Activated naive CD4-positive, alpha-beta T cell treated with anti-CD3 and anti-CD28 coated beads, Interleukin-2, amount 50 U/mL, for 24 hours (primary cell): ENCODE data around the gene MIR17HG.

Source experiments
- H3K27ac Mint-ChIP-seq: one replicate; pipeline ENCODE4 v1.8.0; 2021; ENCODE audit warnings: mild to moderate bottlenecking, mixed read lengths
- H3K27me3 Mint-ChIP-seq: one replicate; pipeline ENCODE4 v1.8.0; 2021; ENCODE audit warnings: mixed read lengths
- H3K36me3 Mint-ChIP-seq: one replicate; pipeline ENCODE4 v1.8.0; 2021; ENCODE audit warnings: mixed read lengths
- H3K4me1 Mint-ChIP-seq: one replicate; pipeline ENCODE4 v1.8.0; 2021; ENCODE audit warnings: mixed read lengths
- H3K4me3 Mint-ChIP-seq: one replicate; pipeline ENCODE4 v1.8.0; 2021; ENCODE audit warnings: mild to moderate bottlenecking, mixed read lengths
- H3K9me3 Mint-ChIP-seq: one replicate; pipeline ENCODE4 v1.8.0; 2021; ENCODE audit warnings: mixed read lengths

Gene MIR17HG

DNA sequence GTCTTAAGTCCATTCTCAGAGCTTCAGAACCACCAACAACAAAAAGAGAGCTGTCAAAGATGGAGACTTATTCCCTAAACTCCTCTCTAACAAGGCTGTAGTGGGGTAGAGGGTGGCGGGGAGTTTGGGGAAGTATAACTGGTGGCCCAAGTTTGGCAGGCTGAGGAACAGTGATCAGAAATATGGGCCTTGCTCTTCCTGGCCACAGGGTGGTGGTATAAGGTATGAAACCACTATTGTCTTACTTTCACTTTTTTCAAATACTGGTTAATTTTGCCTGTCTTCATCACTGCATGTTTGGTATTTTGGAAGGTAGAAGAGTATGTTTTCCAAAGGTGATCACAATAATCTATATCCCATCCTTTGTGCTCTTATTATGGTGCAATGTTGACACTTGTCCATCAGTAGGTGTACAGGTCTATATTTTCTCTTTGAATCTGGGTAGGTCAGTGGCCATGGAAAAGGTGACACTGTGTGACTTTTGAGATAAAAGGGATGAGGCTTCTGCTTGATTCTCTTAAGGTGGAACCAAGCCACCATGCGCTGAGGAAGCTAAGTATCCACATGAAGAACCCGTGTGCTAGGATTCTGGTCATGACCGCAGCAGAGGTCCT, 27.7 kb downstream of the MIR17HG start:
- Mint-ChIP-seq H3K4me1 (peaks cover 8% of the 10 kb centered on the region), H3K9me3 (no peaks in the 10 kb centered on the region), H3K27ac (no peak overlapping the region), H3K27me3 (peaks cover 4% of the 10 kb centered on the region), H3K36me3 (no peaks in the 10 kb centered on the region), H3K4me3 (no peak overlapping the region)

GRCh38 chr13:91381371-91381770, 33.9 kb downstream of the MIR17HG start:
- no peak overlapping the region for H3K4me3 Mint-ChIP-seq
- peaks cover 3% of the 10 kb centered on the region for H3K27me3 Mint-ChIP-seq
- no peaks in the 10 kb centered on the region for H3K4me1 Mint-ChIP-seq
- no peaks in the 10 kb centered on the region for H3K9me3 Mint-ChIP-seq
- H3K27ac Mint-ChIP-seq = no peak overlapping the region
- no peaks in the 10 kb centered on the region for H3K36me3 Mint-ChIP-seq

GRCh38 chr13:91383836-91384235, 36.3 kb downstream of the MIR17HG start:
- H3K4me1 Mint-ChIP-seq = no peaks in the 10 kb centered on the region
- no peak overlapping the region for H3K27ac Mint-ChIP-seq
- no peaks in the 10 kb centered on the region for H3K9me3 Mint-ChIP-seq
- H3K4me3 Mint-ChIP-seq = no peak overlapping the region
- H3K36me3 Mint-ChIP-seq = no peaks in the 10 kb centered on the region
- H3K27me3 Mint-ChIP-seq = peaks cover 10% of the 10 kb centered on the region

DNA sequence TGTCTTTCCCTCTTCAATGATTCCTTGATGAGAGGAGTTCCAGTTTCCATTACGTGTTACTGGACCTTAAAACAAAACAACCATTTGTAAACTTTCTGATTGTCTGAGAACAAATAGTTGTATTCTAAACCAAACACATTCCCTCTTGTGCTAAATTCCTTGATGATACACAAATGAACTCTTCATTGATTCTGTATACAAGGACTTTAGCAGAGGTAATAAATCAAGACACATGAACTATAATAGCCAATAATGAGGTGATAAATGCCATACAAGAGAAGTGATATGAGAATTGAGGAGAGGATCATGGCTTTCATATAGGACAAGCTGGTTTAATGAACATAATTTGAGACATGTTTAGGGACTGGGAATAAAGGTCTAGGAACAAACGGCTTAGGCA, 37.4 kb downstream of the MIR17HG start:
- H3K9me3 Mint-ChIP-seq = no peaks in the 10 kb centered on the region
- no peak overlapping the region for H3K27ac Mint-ChIP-seq
- H3K4me1 Mint-ChIP-seq = no peaks in the 10 kb centered on the region
- H3K4me3 Mint-ChIP-seq = no peak overlapping the region
- H3K27me3 Mint-ChIP-seq = peaks cover 14% of the 10 kb centered on the region
- no peaks in the 10 kb centered on the region for H3K36me3 Mint-ChIP-seq

DNA sequence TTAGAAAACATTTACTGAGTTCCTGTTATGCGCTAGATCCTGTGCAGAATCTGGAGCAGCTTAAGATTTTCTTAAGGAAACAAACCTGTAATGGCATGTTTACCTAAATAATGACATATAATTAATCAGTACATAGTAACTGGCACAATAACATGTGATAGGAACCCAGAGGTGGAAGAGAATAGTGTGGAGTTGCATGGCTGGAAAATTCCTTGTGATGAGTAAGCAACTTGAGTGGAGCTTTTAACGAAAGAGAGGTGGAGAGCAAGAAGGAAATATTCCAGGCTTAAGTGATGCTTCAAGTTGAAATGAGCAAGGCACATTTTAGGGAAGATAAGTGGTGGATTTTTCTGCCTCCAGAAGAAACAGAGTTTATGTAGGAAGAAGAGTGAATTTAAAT, 41.7 kb downstream of the MIR17HG start:
- Mint-ChIP-seq H3K9me3 (no peaks in the 10 kb centered on the region), H3K4me3 (no peak overlapping the region), H3K36me3 (peaks cover 2% of the 10 kb centered on the region), H3K4me1 (no peaks in the 10 kb centered on the region), H3K27ac (no peak overlapping the region), H3K27me3 (peaks cover 30% of the 10 kb centered on the region)

GRCh38 chr13:91397595-91397994, 50.1 kb downstream of the MIR17HG start:
- H3K4me3 Mint-ChIP-seq = no peak overlapping the region

DNA sequence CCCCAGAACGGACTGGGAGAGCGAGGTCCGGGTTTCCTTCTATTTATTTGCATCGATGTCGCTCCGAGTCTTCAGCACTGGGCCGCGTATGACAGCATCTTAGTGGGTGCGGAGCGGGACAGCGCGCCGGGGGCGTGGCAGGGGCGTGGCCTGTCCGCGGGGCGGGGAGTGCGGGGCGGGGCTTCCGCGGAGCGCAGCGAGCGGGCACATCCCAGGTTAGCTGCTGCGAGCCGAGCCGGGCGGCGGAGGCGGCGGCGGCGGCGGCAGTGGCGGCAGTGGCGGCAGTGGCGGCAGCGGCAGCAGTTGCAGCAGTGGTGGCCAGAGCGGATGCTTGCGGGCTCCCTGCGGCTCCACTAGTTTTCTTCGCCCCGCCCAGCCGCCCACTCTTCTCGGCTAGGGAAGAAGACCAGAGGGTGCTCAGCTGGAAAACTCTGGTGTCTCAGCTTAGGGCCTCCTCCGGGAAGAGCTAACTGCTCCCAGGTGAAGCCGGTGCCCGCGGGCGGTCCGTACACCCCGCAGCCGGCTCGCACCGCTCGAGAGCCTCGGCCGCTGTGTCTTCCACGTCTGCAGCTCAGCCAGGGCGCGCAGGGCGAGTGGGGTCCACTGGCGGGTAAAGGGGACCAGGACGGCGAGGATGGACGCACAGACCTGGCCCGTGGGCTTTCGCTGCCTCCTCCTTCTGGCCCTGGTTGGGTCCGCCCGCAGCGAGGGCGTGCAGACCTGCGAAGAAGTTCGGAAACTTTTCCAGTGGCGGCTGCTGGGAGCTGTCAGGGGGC, 51.1 kb downstream of the MIR17HG start, which contains the start of gene GPC5:
TSS of gene GPC5 (plus strand) at position 209 of the 776 bp plus-strand sequence.
- peaks cover 12% of the 10 kb centered on the region for H3K4me1 Mint-ChIP-seq
- H3K27ac Mint-ChIP-seq = no peak within 1 kb of the TSS
- H3K36me3 Mint-ChIP-seq = no peaks in the 10 kb centered on the region
- H3K4me3 Mint-ChIP-seq = peak within 1 kb of the TSS; percentile 81
- peaks cover 52% of the 10 kb centered on the region for H3K27me3 Mint-ChIP-seq
- no peaks in the 10 kb centered on the region for H3K9me3 Mint-ChIP-seq

More at GRCh38 chr13:91397595-91397994, 50.1 kb downstream of the MIR17HG start:
- no peaks in the 10 kb centered on the region for H3K36me3 Mint-ChIP-seq
- H3K27me3 Mint-ChIP-seq = peaks cover 46% of the 10 kb centered on the region
- no peak overlapping the region for H3K27ac Mint-ChIP-seq
- H3K9me3 Mint-ChIP-seq = no peaks in the 10 kb centered on the region
- H3K4me1 Mint-ChIP-seq = peaks cover 12% of the 10 kb centered on the region

- H3K4me1 Mint-ChIP-seq = peaks cover 12% of the 10 kb centered on the region
- H3K27me3 Mint-ChIP-seq = peaks cover 46% of the 10 kb centered on the region
- H3K36me3 Mint-ChIP-seq = no peaks in the 10 kb centered on the region
- H3K9me3 Mint-ChIP-seq = no peaks in the 10 kb centered on the region
- H3K4me3 Mint-ChIP-seq = peak overlapping the region; percentile 67
- H3K27ac Mint-ChIP-seq = no peak overlapping the region
Measured at GRCh38 chr13:91399189-91400062, 51.9 kb downstream of the MIR17HG start.

DNA sequence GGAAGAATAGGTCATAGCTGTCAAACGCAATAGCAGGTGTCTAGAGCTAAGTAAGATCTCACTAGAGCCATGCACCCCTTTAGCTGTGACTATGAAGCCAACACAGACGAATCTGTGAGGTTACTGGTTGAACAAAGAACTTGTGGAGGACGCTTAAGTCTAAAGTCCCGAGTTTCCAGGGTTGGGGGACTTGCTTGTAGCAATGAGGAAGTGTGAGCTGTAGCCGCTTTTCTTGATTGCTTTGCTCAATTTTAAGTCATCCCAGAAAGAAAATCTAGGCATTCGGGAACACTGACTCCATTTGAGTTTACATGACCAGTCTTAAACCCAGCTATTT, 52.5 kb downstream of the MIR17HG start:
- Mint-ChIP-seq H3K27ac (no peak overlapping the region), H3K9me3 (no peaks in the 10 kb centered on the region), H3K36me3 (no peaks in the 10 kb centered on the region), H3K4me3 (peak overlapping the region; percentile 67), H3K4me1 (peaks cover 12% of the 10 kb centered on the region), H3K27me3 (peaks cover 40% of the 10 kb centered on the region)

- Mint-ChIP-seq H3K4me1 (peaks cover 12% of the 10 kb centered on the region), H3K9me3 (no peaks in the 10 kb centered on the region), H3K27me3 (peaks cover 38% of the 10 kb centered on the region), H3K4me3 (no peak overlapping the region), H3K27ac (no peak overlapping the region), H3K36me3 (no peaks in the 10 kb centered on the region)
Measured at GRCh38 chr13:91400671-91401070, 53.2 kb downstream of the MIR17HG start.

DNA sequence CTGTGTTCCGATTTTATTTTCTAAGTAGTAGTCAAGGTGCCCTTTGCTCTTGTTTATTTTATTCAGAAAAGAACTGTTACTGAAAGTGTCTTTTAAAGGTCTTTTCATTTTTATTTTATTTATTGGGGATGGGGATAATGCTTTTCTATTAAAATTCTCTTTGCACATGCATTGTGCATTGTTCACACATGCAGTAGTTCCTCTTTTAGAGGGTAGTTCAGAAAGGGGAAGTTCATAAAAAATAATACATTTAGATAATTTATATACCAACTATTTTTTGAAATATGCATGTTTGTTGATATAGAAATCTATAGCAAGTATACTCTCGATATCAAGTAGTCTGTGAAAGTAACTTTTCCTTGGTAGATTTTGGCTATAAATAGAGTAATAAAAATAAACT, 54.4 kb downstream of the MIR17HG start:
- no peak overlapping the region for H3K27ac Mint-ChIP-seq
- peaks cover 12% of the 10 kb centered on the region for H3K4me1 Mint-ChIP-seq
- no peak overlapping the region for H3K4me3 Mint-ChIP-seq
- peaks cover 31% of the 10 kb centered on the region for H3K27me3 Mint-ChIP-seq
- peaks cover 1% of the 10 kb centered on the region for H3K36me3 Mint-ChIP-seq
- H3K9me3 Mint-ChIP-seq = no peaks in the 10 kb centered on the region
